HL-60 (cell line): Measurements from ENCODE around the gene TPH2.

ENCODE experiments used
- DNase-seq, 2 experiments: peaks; one replicate each; pipeline ENCODE4 v3.0.0-alpha.2; 2010 to 2020; ENCODE audit warnings: low read depth in 1 of 2, low spot score in 1 of 2
- H3K27ac ChIP-seq: fragments of 250-450 bp; sonication (Bioruptor Pico); replicated peaks from 2 replicates; pipeline ENCODE4 v1.5.1; 2020; ENCODE audit warnings: mild to moderate bottlenecking, moderate library complexity
- H3K27me3 ChIP-seq: fragments of 250-450 bp; sonication (Bioruptor Pico); 2 replicates; pipeline ENCODE4 v1.5.1; 2021; ENCODE audit warnings: mild to moderate bottlenecking, moderate library complexity; ENCODE audit not compliant: insufficient read depth, poor library complexity, severe bottlenecking
- H3K4me3 ChIP-seq: replicated peaks from 2 replicates; pipeline ENCODE4 v1.5.1; 2011; ENCODE audit warnings: mild to moderate bottlenecking, control low read depth, low read length; ENCODE audit not compliant: insufficient read depth
- GABPA ChIP-seq: IDR thresholded peaks from 2 replicates; pipeline ENCODE4 v1.6.1; 2012; ENCODE audit warnings: low read depth
- POLR2AphosphoS5 ChIP-seq: IDR thresholded peaks from 2 replicates; pipeline ENCODE4 v1.6.1; 2012; ENCODE audit warnings: low read depth
- SPI1 ChIP-seq: IDR thresholded peaks from 2 replicates; pipeline ENCODE4 v1.6.1; 2012; ENCODE audit warnings: low read depth, mild to moderate bottlenecking, borderline replicate concordance
- TF ChIP-seq, protein P1 (sequence below): IDR thresholded peaks from one replicate; pipeline ENCODE4 v1.5.1; 2011; ENCODE audit warnings: low read length, control low read depth, inconsistent platforms; ENCODE audit not compliant: insufficient read depth
- TF ChIP-seq, protein P2 (sequence below): IDR thresholded peaks from 2 replicates; pipeline ENCODE4 v1.6.1; 2012; ENCODE audit warnings: low read depth; ENCODE audit not compliant: insufficient replicate concordance

TPH2 gene

GRCh38 chr12:72053604-72054003, 115.0 kb downstream of the TPH2 start:
- no peak overlapping the region for H3K4me3 ChIP-seq
- TF ChIP-seq POLR2AphosphoS5, result no peak
- TF ChIP-seq, protein P1, sequence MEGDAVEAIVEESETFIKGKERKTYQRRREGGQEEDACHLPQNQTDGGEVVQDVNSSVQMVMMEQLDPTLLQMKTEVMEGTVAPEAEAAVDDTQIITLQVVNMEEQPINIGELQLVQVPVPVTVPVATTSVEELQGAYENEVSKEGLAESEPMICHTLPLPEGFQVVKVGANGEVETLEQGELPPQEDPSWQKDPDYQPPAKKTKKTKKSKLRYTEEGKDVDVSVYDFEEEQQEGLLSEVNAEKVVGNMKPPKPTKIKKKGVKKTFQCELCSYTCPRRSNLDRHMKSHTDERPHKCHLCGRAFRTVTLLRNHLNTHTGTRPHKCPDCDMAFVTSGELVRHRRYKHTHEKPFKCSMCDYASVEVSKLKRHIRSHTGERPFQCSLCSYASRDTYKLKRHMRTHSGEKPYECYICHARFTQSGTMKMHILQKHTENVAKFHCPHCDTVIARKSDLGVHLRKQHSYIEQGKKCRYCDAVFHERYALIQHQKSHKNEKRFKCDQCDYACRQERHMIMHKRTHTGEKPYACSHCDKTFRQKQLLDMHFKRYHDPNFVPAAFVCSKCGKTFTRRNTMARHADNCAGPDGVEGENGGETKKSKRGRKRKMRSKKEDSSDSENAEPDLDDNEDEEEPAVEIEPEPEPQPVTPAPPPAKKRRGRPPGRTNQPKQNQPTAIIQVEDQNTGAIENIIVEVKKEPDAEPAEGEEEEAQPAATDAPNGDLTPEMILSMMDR, result no peak
- no peak for TF ChIP-seq GABPA
- TF ChIP-seq, protein P2, sequence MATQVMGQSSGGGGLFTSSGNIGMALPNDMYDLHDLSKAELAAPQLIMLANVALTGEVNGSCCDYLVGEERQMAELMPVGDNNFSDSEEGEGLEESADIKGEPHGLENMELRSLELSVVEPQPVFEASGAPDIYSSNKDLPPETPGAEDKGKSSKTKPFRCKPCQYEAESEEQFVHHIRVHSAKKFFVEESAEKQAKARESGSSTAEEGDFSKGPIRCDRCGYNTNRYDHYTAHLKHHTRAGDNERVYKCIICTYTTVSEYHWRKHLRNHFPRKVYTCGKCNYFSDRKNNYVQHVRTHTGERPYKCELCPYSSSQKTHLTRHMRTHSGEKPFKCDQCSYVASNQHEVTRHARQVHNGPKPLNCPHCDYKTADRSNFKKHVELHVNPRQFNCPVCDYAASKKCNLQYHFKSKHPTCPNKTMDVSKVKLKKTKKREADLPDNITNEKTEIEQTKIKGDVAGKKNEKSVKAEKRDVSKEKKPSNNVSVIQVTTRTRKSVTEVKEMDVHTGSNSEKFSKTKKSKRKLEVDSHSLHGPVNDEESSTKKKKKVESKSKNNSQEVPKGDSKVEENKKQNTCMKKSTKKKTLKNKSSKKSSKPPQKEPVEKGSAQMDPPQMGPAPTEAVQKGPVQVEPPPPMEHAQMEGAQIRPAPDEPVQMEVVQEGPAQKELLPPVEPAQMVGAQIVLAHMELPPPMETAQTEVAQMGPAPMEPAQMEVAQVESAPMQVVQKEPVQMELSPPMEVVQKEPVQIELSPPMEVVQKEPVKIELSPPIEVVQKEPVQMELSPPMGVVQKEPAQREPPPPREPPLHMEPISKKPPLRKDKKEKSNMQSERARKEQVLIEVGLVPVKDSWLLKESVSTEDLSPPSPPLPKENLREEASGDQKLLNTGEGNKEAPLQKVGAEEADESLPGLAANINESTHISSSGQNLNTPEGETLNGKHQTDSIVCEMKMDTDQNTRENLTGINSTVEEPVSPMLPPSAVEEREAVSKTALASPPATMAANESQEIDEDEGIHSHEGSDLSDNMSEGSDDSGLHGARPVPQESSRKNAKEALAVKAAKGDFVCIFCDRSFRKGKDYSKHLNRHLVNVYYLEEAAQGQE, result no peak
- no peak for TF ChIP-seq SPI1
- H3K27me3 ChIP-seq, result peaks cover 3% of the 10 kb centered on the region
- no peak overlapping the region for H3K27ac ChIP-seq
- no peak for DNase-seq

DNA sequence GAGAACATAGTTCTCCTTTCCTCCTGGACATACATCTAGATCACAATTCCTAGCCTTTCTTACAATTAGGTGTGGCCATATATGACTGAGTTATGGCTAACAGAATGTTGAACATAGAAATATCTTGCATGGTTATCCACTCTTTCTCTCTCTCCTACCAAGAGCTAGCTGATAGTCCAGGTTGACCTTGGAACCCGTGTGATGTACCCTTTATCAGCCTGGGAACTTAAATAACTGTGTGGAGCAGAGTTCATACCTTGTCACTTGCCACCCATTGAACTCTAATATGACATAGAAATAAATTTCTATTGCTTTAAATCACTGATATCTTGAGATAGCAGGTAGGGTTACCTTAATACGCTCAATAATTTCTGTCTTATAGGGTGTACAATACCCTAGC, 115.9 kb downstream of the TPH2 start:
- Histone ChIP-seq H3K4me3 (no peak overlapping the region), H3K27ac (no peak overlapping the region), H3K27me3 (peaks cover 3% of the 10 kb centered on the region)
- TF ChIP-seq GABPA (no peak), SPI1 (no peak), POLR2AphosphoS5 (no peak)
- TF ChIP-seq, protein P2, result no peak
- TF ChIP-seq, protein P1, result no peak
- DNase-seq, result no peak

GRCh38 chr12:72057330-72057914, 118.8 kb downstream of the TPH2 start:
- TF ChIP-seq SPI1 (no peak), GABPA (no peak), POLR2AphosphoS5 (no peak)
- TF ChIP-seq, protein P1, result no peak
- TF ChIP-seq, protein P2, result no peak
- Histone ChIP-seq H3K27ac (no peak overlapping the region), H3K4me3 (no peak overlapping the region), H3K27me3 (peaks cover 3% of the 10 kb centered on the region)
- no peak for DNase-seq
